Measurements from ENCODE around the gene CFAP410.

Gene CFAP410

DNA sequence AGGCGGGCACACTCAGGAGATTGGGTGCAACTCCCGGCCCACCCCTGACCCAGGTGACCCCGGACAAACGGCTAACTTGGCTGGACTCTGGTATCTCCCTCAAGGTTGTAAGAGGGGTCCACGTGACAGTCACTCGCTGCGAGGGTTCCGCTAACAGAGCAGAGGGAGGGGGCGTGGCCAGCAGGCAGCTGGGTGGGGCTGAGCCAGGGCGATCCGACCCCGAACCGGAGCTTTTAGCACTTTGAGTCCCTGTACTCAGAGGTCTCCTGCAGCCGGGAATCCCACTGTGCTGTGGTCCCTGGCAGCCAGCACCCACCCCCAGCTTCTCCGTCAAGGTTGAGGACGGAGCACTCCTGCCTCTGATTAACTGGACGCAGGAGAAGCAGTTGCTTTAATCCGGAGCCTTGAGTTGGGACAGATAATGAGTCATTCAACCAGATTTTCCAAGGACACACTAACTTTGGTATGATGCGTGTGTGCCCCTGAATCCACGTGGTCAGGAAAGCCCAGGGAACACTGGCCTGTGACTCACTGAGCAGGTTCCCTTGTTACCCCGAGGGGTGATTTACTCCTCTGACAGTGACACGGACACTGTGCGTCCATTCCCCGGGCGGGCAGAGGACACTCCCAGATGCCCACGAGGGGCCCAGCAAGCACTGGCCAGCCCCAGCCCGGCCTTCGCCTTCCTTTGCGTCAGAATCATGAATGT lies 31.0 kb upstream of the CFAP410 start:
- TF ChIP-seq, protein P1, sequence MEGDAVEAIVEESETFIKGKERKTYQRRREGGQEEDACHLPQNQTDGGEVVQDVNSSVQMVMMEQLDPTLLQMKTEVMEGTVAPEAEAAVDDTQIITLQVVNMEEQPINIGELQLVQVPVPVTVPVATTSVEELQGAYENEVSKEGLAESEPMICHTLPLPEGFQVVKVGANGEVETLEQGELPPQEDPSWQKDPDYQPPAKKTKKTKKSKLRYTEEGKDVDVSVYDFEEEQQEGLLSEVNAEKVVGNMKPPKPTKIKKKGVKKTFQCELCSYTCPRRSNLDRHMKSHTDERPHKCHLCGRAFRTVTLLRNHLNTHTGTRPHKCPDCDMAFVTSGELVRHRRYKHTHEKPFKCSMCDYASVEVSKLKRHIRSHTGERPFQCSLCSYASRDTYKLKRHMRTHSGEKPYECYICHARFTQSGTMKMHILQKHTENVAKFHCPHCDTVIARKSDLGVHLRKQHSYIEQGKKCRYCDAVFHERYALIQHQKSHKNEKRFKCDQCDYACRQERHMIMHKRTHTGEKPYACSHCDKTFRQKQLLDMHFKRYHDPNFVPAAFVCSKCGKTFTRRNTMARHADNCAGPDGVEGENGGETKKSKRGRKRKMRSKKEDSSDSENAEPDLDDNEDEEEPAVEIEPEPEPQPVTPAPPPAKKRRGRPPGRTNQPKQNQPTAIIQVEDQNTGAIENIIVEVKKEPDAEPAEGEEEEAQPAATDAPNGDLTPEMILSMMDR (IDR thresholded peaks at IDR 0.05; ENCODE audit: extremely low read depth, missing control alignments), result no peak
- DNase-seq (ENCODE audit: low spot score), result no peak

DNA sequence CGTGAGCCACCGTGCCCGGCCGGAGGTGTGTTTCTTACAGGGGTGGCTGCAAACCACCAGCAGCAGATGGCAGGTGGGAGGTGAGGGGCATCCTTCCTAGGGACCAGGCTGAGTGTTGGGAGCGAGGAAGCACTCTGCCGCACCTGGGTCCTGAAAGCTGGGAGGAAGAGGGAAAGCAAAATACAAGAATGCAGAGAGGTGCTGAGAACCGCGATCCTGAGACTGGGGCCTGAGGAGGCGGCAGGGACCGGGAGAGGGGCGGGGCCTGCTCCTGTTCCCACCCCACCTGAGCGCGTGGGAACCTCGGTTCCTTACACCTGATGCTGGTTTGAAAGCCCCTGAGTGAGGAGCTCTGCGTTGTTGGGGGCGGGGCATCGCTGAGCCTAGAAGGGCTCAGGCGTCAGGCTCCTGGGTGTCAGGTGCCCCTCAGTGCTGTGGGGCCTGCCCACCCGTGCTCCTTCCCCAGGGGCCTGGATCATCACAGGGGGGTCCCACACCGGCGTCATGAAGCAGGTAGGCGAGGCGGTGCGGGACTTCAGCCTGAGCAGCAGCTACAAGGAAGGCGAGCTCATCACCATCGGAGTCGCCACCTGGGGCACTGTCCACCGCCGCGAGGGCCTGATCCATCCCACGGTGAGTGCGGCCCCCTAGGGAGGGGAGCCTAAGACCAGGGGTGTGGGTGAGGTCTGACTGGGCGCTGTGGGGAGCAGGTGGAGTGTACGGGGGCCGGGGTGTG lies 29.7 kb upstream of the CFAP410 start:
- DNase-seq (ENCODE audit: low spot score), result no peak
- TF ChIP-seq, protein P1 (IDR thresholded peaks at IDR 0.05; ENCODE audit: extremely low read depth, missing control alignments), result no peak

DNA sequence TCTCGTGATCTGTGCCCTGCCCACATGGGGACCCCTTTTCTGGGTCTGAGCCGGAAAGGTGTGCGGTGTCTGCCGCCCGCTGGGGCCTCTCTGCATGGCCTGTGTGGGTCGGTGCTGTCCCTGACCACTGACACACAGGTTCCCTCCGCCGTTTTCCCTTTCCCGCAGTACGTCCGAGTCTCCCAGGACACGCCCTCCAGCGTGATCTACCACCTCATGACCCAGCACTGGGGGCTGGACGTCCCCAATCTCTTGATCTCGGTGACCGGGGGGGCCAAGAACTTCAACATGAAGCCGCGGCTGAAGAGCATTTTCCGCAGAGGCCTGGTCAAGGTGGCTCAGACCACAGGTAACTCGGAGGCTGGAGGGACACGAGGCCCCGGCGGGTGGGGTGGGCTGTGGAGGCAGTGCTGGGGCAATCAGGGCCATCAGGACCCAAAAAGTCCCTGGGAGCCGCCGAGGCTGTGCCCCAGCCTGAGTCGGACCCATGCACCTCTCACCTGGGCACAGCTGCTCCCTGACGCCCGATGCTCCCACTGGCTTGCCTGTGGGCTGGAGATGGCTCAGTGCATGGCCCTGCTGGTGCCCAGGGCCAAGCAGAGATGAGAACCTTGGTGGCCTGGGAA lies 27.5 kb upstream of the CFAP410 start:
- TF ChIP-seq, protein P1 (IDR thresholded peaks at IDR 0.05; ENCODE audit: extremely low read depth, missing control alignments), result no peak
- DNase-seq (ENCODE audit: low spot score), result no peak

DNA sequence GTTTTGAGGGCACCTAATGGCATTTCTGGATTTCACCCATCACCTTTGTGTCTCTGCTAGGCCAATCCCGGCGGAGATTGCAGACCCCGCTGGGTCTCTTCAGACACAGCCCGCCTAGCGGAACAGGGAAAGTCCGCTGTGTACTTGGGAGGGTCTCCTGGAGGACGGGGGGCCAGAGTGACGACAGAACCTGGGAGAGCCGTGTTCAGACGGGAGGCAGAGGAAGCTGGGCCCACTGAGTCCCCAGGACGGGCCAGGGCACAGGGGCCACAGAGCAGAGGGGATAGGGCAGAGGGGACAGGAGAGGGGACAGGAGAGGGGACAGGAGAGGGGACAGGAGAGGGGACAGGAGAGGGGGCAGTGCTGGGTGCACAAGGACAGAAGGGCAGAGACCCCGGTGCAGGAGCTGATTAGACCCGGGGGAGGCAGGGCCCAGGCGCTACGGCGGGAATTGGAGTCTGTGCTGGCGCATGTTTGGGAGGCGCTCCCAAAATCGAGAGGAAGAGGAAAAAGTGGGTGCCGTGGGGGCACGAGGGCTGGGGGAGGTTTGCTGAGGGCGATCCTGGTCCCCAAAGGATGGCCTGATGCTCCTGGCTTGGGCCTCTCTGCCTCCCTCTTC lies 26.9 kb upstream of the CFAP410 start:
- no peak for DNase-seq (ENCODE audit: low spot score)
- TF ChIP-seq, protein P1 (IDR thresholded peaks at IDR 0.05; ENCODE audit: extremely low read depth, missing control alignments), result no peak

DNA sequence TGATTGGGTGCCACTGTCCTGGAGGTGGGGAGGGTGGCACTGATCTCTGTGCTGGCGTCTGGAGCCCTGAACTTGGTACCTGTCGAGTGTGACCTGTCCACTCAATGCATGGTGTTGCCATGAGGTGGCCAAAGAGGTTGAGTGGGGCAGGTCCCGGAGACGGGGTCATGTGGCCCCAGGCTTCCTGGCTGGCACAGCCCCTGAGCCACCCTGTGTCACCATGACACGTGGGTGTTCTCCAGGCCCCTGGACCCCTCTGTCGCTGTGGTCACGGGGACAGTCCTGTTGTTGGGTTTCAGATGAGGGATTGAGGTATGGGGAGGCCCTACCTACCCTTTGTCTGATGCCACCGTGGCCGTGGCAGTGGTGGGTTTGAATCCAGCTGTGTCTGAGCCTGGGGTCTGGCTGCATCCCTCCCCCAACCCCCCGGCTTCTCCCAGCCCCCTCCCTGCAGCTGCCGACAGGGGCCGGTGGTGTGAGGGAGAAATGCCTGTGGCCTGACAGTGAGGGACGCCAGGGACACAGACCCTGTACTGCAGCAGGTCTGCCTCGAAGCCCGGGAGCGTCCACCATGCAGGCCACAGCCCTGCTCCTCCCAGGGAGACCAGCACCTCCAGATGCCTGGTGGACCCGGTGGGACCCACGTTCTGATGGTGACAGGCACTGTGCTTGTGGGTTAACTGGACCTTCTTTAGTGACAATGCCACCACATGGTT lies 26.2 kb upstream of the CFAP410 start:
- DNase-seq (ENCODE audit: low spot score), result no peak
- TF ChIP-seq, protein P1 (IDR thresholded peaks at IDR 0.05; ENCODE audit: extremely low read depth, missing control alignments), result no peak

DNA sequence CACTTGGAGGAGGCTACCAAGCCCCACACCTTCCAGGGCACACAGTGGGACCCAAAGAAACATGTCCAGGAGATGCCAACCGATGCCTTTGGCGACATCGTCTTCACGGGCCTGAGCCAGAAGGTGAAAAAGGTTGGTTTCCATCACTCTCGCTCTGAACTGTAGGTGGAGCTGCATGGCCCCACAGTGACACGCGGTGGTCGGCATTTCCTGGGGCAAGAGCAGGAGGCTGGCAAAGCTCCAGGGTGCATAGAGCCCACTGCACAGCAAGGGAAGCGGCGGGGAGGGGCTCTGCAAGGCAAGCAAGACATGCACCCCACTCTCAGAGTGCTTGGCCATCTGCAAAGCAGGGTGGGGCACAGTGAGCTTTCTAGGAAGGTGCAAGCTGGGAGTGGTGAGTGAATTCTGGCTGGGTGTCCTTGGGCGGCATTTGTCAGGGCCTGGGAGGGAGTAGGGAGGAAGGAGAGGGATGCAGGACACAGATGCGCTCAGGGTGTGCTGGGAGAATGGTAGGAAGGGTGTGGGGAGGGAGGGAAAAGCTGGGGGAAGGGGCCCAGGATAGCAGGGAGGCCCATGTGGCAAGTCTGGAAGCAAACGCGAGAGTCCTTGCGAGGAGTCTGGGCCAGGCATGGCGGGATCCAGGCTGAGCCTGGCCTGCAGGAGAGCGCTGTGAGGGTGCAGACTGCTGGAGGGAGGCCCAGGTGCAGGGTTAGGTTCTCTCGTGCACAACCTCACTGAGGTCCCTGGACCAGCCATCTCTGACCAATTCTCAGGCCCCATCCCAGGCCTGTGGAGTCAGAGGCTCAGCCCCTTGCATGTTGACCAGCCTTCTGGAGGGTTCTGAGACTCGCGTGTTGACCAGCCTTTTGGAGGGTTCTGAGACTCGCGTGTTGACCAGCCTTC lies 25.2 kb upstream of the CFAP410 start:
- TF ChIP-seq, protein P1 (IDR thresholded peaks at IDR 0.05; ENCODE audit: extremely low read depth, missing control alignments), result no peak
- no peak for DNase-seq (ENCODE audit: low spot score)
